ENCODE results near the gene TUB. TPM values are rescaled to one million over a fixed set of nuclear protein-coding genes. Genes with fewer than 3 reads are reported as not detected.

TUB gene
- total RNA-seq, 1 donor from 2014 or later, result 13.5 TPM

DNA sequence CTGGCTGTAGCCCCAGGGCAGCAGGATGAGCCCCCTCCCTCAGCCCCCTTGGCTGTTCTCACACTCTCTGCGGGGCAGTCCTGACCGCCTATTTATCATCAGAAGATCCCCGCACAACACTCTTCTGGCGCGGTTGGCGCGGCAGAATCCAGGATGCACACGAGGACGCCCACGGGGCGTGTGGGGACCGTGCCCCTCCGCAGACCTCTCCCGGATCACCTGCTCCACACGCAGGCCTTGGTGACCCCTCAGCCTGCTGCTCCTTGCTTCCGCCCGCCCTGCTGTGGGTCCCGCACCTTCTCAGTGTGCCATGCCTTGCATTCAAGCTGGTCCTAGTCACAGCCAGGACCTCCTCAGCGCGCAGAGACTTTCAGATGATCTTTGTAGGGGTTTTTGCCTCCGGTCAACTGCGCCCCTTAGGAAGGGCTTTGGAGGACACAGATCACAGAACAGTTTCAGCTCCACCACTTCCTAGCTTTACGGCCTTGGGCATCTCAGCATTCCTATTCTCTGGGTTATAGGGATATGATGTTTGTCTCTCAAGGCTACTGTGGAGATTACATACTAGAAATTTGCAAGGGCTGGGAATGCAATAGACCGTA, 841 bp upstream of the TUB start:
- Histone ChIP-seq H3K4me3 (peak overlapping the region; percentile 60 to 70), H3K4me1 (peaks cover 29% of the 10 kb centered on the region), H3K27me3 (no peaks in the 10 kb centered on the region), H3K27ac (peak overlapping the region; percentile 84), H3K9me3 (no peaks in the 10 kb centered on the region), H3K36me3 (no peaks in the 10 kb centered on the region)
- TF ChIP-seq, protein P1, sequence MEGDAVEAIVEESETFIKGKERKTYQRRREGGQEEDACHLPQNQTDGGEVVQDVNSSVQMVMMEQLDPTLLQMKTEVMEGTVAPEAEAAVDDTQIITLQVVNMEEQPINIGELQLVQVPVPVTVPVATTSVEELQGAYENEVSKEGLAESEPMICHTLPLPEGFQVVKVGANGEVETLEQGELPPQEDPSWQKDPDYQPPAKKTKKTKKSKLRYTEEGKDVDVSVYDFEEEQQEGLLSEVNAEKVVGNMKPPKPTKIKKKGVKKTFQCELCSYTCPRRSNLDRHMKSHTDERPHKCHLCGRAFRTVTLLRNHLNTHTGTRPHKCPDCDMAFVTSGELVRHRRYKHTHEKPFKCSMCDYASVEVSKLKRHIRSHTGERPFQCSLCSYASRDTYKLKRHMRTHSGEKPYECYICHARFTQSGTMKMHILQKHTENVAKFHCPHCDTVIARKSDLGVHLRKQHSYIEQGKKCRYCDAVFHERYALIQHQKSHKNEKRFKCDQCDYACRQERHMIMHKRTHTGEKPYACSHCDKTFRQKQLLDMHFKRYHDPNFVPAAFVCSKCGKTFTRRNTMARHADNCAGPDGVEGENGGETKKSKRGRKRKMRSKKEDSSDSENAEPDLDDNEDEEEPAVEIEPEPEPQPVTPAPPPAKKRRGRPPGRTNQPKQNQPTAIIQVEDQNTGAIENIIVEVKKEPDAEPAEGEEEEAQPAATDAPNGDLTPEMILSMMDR (IDR thresholded peaks at IDR 0.05), result no peak
- TF ChIP-seq POLR2AphosphoS5 (IDR thresholded peaks at IDR 0.05; ENCODE audit: insufficient read depth in 1 of 2, low read depth in 1 of 2), result no peak
- no peak for TF ChIP-seq POLR2A (IDR thresholded peaks at IDR 0.05)
- intact Hi-C loops (cut with DNase I), result loop anchor here (5.0 kb wide), 1 partner anchor 43 kb away; no protein-coding TSS in a partner anchor
- DNase-seq (ENCODE audit: extremely low spot score in 2 of 2), result no peak

DNA sequence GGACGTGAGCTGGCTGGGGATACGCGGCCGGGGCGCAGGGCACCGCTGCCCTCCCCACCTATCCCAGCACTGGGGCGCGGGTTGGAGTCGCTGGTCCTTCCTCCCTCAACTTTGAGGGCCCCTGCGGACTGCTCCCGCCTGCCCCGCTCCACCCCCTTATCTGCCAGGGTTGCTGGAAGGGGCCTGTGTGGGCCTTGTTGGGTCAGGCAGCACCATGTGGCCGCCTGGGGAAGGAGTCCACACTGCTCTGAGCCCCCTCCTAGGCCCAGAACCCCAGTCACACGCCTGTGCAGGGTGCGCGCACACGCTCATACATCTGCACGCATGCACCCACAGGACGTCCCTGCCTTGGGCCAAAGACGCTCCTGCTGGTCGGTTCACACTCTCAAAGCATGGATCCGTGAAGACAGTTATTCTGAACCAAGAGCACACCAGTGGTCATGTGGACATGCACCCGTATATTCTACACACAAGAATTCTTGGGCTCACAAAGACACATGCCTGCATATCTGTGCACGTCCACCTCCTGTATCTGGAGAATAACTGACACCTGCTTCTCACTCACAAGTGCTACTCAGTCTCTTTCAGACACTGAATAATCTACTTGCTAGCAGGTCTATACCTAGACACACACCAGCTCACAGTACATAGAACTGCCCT, 710 bp downstream of the TUB start:
- no peak for DNase-seq (ENCODE audit: extremely low spot score in 2 of 2)
- H3K27ac ChIP-seq, result peak overlapping the region; percentile 84
- no peak for TF ChIP-seq POLR2A (IDR thresholded peaks at IDR 0.05)
- peak in 1 of 2 donors; percentile 30 for TF ChIP-seq POLR2AphosphoS5 (IDR thresholded peaks at IDR 0.05; ENCODE audit: insufficient read depth in 1 of 2, low read depth in 1 of 2)
- no peaks in the 10 kb centered on the region for H3K9me3 ChIP-seq
- H3K4me3 ChIP-seq, result peak overlapping the region; percentile 60 to 70
- H3K27me3 ChIP-seq, result no peaks in the 10 kb centered on the region
- no peaks in the 10 kb centered on the region for H3K36me3 ChIP-seq
- intact Hi-C loops (cut with DNase I), result loop anchor here (5.0 kb wide), 1 partner anchor 44 kb away; no protein-coding TSS in a partner anchor
- H3K4me1 ChIP-seq, result peaks cover 45% of the 10 kb centered on the region

DNA sequence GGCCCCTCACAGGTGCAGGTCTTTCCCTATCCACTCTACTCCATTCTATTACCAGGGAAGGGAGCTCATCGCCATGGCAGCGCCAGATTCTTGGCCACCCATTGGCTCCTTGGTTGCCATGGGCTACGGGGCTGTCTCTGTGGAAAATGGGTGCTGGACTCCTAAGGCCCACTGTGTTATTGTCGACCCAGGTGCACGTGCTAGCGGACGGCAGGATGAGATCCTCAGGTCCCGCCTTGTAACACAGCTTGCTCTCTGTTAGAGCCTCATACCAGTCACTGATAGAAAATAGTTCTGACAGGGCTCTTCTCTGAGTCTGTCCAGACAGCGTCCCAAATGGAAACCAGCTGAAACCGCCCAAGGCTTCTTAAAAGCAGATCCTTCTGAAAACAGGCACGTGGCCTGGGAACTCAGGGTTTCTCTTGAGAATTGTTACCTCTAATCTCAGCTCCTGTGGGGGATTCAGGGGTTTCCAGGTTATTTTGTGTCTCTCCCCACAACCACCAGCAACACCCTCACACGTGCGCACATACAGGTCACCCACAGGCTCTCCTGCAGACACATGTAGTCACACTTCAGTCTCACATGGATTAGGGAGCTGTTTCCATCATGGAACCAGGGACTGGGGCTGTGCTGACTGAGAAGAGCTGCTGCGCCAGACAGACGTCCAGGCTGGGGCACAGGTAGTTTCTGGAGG, 1.5 kb downstream of the TUB start:
- no peak for DNase-seq (ENCODE audit: extremely low spot score in 2 of 2)
- peak overlapping the region; percentile 84 for H3K27ac ChIP-seq
- intact Hi-C loops (cut with DNase I), result loop anchor here (5.0 kb wide), 1 partner anchor 45 kb away; no protein-coding TSS in a partner anchor
- TF ChIP-seq POLR2AphosphoS5 (IDR thresholded peaks at IDR 0.05; ENCODE audit: insufficient read depth in 1 of 2, low read depth in 1 of 2), result peak in 1 of 2 donors; percentile 22
- TF ChIP-seq, protein P1 (IDR thresholded peaks at IDR 0.05), result no peak
- H3K4me1 ChIP-seq, result peaks cover 53% of the 10 kb centered on the region
- H3K27me3 ChIP-seq, result no peaks in the 10 kb centered on the region
- H3K4me3 ChIP-seq, result peak overlapping the region; percentile 60 to 70
- H3K36me3 ChIP-seq, result no peaks in the 10 kb centered on the region
- no peaks in the 10 kb centered on the region for H3K9me3 ChIP-seq

DNA sequence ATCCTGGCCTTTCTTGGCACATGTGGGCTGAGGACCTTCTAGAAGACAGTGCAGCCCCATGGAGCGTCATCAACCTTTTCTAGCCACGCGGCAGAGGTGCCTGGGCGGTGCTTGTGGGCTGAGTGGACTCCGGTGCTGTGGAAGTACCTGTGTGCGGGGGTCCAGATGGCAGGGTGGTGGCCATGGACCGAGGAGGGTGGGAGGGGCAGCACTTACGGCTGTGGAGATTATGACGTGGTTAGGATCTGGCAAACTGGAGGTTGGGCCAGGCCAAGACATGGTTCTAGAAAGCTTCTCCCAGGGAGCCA, 2.0 kb downstream of the TUB start:
- intact Hi-C loops (cut with DNase I), result loop anchor here (5.0 kb wide), 1 partner anchor 46 kb away; no protein-coding TSS in a partner anchor
- H3K4me1 ChIP-seq, result peaks cover 58% of the 10 kb centered on the region

DNA sequence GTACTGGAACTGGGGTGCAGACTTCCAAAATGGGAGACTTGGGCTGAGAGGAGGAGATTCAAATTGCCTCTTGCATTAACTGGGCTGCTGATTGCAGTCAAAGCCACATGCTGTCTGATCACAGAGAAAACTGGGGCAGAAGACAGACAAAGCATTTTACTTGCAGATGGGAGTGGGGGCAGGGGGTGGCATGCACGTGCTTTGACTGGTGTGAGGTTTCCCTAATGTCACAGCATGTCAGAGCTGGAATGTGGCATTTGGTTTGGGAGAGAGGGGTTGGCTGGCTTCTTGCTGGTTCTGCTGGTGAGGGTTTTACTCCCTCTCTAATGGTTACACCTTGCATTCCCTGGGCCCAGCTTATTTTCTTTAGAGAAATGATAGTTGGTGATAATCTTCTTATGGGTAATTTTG, 2.9 kb downstream of the TUB start:
- TF ChIP-seq, protein P1 (IDR thresholded peaks at IDR 0.05), result no peak
- TF ChIP-seq POLR2AphosphoS5 (IDR thresholded peaks at IDR 0.05; ENCODE audit: insufficient read depth in 1 of 2, low read depth in 1 of 2) (no peak), POLR2A (IDR thresholded peaks at IDR 0.05) (no peak)
- Histone ChIP-seq H3K27me3 (no peaks in the 10 kb centered on the region), H3K4me3 (peak overlapping the region in 1 of 2 donors; percentile 70), H3K27ac (no peak overlapping the region), H3K36me3 (no peaks in the 10 kb centered on the region), H3K9me3 (no peaks in the 10 kb centered on the region), H3K4me1 (peaks cover 64% of the 10 kb centered on the region)
- intact Hi-C loops (cut with DNase I), result loop anchor here (5.0 kb wide), 1 partner anchor 47 kb away; no protein-coding TSS in a partner anchor
- DNase-seq (ENCODE audit: extremely low spot score in 2 of 2), result no peak

More for the DNA sequence above, 2.0 kb downstream of the TUB start:
- Histone ChIP-seq H3K27me3 (no peaks in the 10 kb centered on the region), H3K36me3 (no peaks in the 10 kb centered on the region), H3K27ac (peak overlapping the region; percentile 84), H3K9me3 (no peaks in the 10 kb centered on the region), H3K4me3 (peak overlapping the region; percentile 60 to 70)
- no peak for DNase-seq (ENCODE audit: extremely low spot score in 2 of 2)
- TF ChIP-seq, protein P1 (IDR thresholded peaks at IDR 0.05), result no peak
- TF ChIP-seq POLR2A (IDR thresholded peaks at IDR 0.05) (no peak), POLR2AphosphoS5 (IDR thresholded peaks at IDR 0.05; ENCODE audit: insufficient read depth in 1 of 2, low read depth in 1 of 2) (no peak)
